Measurements from ENCODE around the gene CLOCK. TPM values are rescaled to one million over a fixed set of nuclear protein-coding genes. Genes with fewer than 3 reads are reported as not detected.
A peak's percentile ranks its signal among the peaks of the same experiment; 100 is the strongest.

CLOCK gene
- total and polyA plus RNA-seq, 9 of the 15 experiments (the other 6 are each of a cell fraction or from before 2014, with no cell fraction given): 3.7 to 14.4 (median 9.4) TPM

GRCh38 chr4:55547918-55548317, 1.2 kb upstream of the CLOCK start (continued):
- no peak for TF ChIP-seq SRSF1 (IDR thresholded peaks at IDR 0.05; ENCODE audit: low read depth, low read length)

GRCh38 chr4:55547466-55547770, 709 bp upstream of the CLOCK start:
- no peak for ATAC-seq
- no peaks in the 10 kb centered on the region for H4K20me1 ChIP-seq (replicated peaks; ENCODE audit: control insufficient read depth, insufficient read depth, low read length)
- FAIRE-seq: no peak
- WGBS (ENCODE audit: insufficient coverage, low coverage, missing lambda C conversion rate): 3% methylated on average over 10 of the region's 10 CpGs
- peak overlapping the region; percentile 57 to 95 for H3K9ac ChIP-seq (ENCODE audit: insufficient read depth in 1 of 2, low read depth in 2 of 2, low read length in 2 of 2)
- H2AFZ ChIP-seq (ENCODE audit: low read depth, low read length): peak overlapping the region; percentile 82
- in situ Hi-C loops (cut with MboI): loop anchor here (10.0 kb wide), 1 partner anchor 203 kb away; the partner anchor contains the start of gene SRD5A3
- peaks cover 9 to 27% of the 10 kb centered on the region in 2 experiments; a peak in 4 of 5 replicates for H3K4me1 ChIP-seq (replicated peaks in 1 of 2; ENCODE audit: control insufficient read depth in 2 of 2, insufficient read depth in 2 of 2, low read length in 2 of 2)
- POLR2A ChIA-PET: no interaction called here
- intact Hi-C loops (cut with micrococcal nuclease): loop anchor here (2.0 to 10.0 kb wide), 6 partner anchors 90 to 363 kb away; partner anchors contain the start of genes NMU and SRD5A3
- BruUV-seq (replicated peaks): no TSS peak
- no peaks in the 10 kb centered on the region for H3K9me3 ChIP-seq (replicated peaks; ENCODE audit: control insufficient read depth, insufficient read depth, low read depth, low read length)
- no peaks in the 10 kb centered on the region for H3K36me3 ChIP-seq (ENCODE audit: control insufficient read depth, insufficient read depth, low read length)
- no peak for DNase-seq (ENCODE audit: extremely low read depth in 1 of 4, low spot score in 3 of 4)
- H3K27ac ChIP-seq (ENCODE audit: extremely low read depth, low read depth, low read length): peak overlapping the region; percentile 91; the same call in 2 of the 3 replicates
- H3K27me3 ChIP-seq (ENCODE audit: control insufficient read depth in 2 of 2, insufficient read depth in 2 of 2, low read length in 2 of 2): no peaks in the 10 kb centered on the region
- peak overlapping the region; percentile 80 for H3K4me2 ChIP-seq (ENCODE audit: insufficient read depth, low read length)
- peak overlapping the region; percentile 50 for H3K4me3 ChIP-seq
- CTCF ChIA-PET (ENCODE audit: low intra/inter-chr PET ratio): no interaction called here
- H3K79me2 ChIP-seq (ENCODE audit: control insufficient read depth, insufficient read depth, low read length): peaks cover 36% of the 10 kb centered on the region
- no peaks in the 10 kb centered on the region for H3K9me1 ChIP-seq (ENCODE audit: control insufficient read depth, insufficient read depth, low read length)
- no peak for TF ChIP-seq PHB2 (IDR thresholded peaks at IDR 0.05; ENCODE audit: low read depth)
- TF ChIP-seq TOE1 (IDR thresholded peaks at IDR 0.05; ENCODE audit: borderline replicate concordance): no peak
- no peak for TF ChIP-seq TOE1 (CRISPR knock-in tag; IDR thresholded peaks at IDR 0.05; ENCODE audit: borderline replicate concordance, low read depth)
- no peak for TF ChIP-seq HNRNPLL (IDR thresholded peaks at IDR 0.05; ENCODE audit: low read depth, low read length, poor library complexity, severe bottlenecking)
- no peak for TF ChIP-seq LARP7 (IDR thresholded peaks at IDR 0.05)
- no peak for TF ChIP-seq FOXK2 (conservative IDR thresholded peaks at IDR 0.05 in 1 of 2, IDR thresholded peaks at IDR 0.05 in 1 of 2; ENCODE audit: low read depth in 2 of 2)
- no peak for TF ChIP-seq IFI16 (CRISPR knock-in tag; IDR thresholded peaks at IDR 0.05)
- no peak for TF ChIP-seq POLR2B (IDR thresholded peaks at IDR 0.05; ENCODE audit: low read depth, partially characterized antibody)
- TF ChIP-seq MGA (IDR thresholded peaks at IDR 0.05): peak; percentile 30; the same call in 1 of the 2 replicates
- no peak for TF ChIP-seq SMARCC2 (IDR thresholded peaks at IDR 0.05; ENCODE audit: low read depth)

All from K562 (cell line).